NB4 (cell line): ENCODE results near the gene EEF1AKMT1.
A peak's percentile ranks its signal among the peaks of the same experiment; 100 is the strongest.

Experiments used
- DNase-seq: peaks from one replicate; pipeline ENCODE4 v3.0.0; 2010; ENCODE audit warnings: low read depth
- H3K4me3 ChIP-seq: one replicate; pipeline ENCODE4 v1.5.1; 2011; ENCODE audit warnings: mild to moderate bottlenecking, low read depth, low read length, moderate library complexity
- MYC ChIP-seq: IDR thresholded peaks from 2 replicates; pipeline ENCODE4 v1.6.1; 2011; ENCODE audit warnings: low read depth, low read length
- POLR2A ChIP-seq: IDR thresholded peaks from 2 replicates; pipeline ENCODE4 v1.6.1; 2011; ENCODE audit warnings: mild to moderate bottlenecking; ENCODE audit not compliant: insufficient read length; ENCODE audit errors: extremely low read depth
- TF ChIP-seq, protein P1 (sequence below): IDR thresholded peaks from one replicate; pipeline ENCODE4 v1.5.1; 2012; ENCODE audit warnings: low read depth, low read length
- TF ChIP-seq, protein P2 (sequence below): IDR thresholded peaks from 2 replicates; pipeline ENCODE4 v1.6.1; 2011; ENCODE audit warnings: low read depth, low read length

EEF1AKMT1 gene, protein sequence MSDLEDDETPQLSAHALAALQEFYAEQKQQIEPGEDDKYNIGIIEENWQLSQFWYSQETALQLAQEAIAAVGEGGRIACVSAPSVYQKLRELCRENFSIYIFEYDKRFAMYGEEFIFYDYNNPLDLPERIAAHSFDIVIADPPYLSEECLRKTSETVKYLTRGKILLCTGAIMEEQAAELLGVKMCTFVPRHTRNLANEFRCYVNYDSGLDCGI

DNA sequence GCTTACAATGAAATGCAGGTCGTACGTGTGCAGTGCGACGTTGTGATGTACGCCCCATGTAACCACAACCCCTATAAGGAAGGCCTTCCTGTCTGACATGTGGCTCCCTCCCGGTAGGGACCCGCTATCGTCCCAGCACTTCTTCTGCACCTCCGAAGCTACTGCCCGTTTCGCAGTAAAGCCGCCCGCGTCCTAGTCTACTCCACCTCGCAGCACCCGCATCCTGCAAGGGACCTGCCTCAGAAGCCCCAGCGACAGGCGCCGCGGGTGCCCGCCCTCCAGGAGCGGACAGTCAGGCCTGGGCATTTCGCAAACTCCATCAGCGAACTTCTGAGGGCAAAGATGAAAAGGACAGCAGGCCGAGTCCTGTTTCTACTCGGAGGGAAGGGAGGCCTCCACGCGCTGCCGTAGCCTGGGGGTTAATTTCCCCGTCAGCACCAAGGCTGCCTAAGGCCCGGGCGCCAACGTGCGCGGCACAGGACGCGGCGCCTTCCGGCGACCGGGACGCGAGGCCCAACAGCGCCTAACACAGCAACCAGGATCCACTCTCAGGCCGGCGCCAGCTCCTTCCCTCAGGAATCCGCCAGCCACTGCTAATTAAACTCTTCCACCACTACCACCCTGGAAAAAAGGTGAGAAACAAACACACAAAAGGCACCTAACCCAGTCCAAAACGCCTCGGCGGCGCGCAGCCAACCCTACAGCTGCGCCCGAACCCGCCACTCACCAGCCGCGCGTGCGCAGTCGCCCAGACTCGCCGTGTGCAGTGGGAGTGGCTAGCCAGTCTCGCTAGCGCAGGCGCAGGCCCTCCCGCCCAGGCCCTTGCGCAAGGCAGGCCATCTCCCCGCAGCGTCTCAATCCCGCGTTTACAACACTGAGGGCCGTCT, at the start of gene EEF1AKMT1:
TSS of gene EEF1AKMT1 (minus strand) at position 768 of the 887 bp plus-strand sequence. CDS start 16,363 bp downstream, outside the sequence.
- TF ChIP-seq MYC = peak; percentile 97
- peak; percentile 99 for TF ChIP-seq POLR2A
- TF ChIP-seq, protein P1, sequence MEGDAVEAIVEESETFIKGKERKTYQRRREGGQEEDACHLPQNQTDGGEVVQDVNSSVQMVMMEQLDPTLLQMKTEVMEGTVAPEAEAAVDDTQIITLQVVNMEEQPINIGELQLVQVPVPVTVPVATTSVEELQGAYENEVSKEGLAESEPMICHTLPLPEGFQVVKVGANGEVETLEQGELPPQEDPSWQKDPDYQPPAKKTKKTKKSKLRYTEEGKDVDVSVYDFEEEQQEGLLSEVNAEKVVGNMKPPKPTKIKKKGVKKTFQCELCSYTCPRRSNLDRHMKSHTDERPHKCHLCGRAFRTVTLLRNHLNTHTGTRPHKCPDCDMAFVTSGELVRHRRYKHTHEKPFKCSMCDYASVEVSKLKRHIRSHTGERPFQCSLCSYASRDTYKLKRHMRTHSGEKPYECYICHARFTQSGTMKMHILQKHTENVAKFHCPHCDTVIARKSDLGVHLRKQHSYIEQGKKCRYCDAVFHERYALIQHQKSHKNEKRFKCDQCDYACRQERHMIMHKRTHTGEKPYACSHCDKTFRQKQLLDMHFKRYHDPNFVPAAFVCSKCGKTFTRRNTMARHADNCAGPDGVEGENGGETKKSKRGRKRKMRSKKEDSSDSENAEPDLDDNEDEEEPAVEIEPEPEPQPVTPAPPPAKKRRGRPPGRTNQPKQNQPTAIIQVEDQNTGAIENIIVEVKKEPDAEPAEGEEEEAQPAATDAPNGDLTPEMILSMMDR = no peak
- TF ChIP-seq, protein P2, sequence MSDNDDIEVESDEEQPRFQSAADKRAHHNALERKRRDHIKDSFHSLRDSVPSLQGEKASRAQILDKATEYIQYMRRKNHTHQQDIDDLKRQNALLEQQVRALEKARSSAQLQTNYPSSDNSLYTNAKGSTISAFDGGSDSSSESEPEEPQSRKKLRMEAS = peak; percentile 96
- peak within 1 kb of the TSS; percentile 85 for H3K4me3 ChIP-seq
- peak; percentile 97 for DNase-seq

DNA sequence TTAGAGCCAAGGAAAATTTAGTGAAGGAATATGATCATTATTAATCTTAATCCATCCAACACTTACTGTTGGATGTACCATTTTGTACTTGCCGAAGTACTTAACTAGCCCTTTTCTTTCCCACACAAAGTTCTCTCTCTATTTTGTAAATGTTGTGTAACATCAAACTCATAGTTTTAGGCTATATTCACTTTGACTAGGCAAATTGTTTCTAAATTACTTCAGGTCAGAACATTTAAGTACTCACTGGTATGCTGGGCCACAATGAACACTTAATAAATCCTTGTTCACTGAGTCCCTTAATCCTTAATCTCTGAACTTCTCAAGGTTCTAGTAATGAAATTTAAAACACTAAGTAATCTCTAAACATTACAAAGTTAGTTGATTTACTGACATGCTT, 49.3 kb upstream of the EEF1AKMT1 start:
- DNase-seq = no peak
- no peak overlapping the region for H3K4me3 ChIP-seq
- no peak for TF ChIP-seq POLR2A
- no peak for TF ChIP-seq MYC
- TF ChIP-seq, protein P2 = no peak
- TF ChIP-seq, protein P1 = no peak

DNA sequence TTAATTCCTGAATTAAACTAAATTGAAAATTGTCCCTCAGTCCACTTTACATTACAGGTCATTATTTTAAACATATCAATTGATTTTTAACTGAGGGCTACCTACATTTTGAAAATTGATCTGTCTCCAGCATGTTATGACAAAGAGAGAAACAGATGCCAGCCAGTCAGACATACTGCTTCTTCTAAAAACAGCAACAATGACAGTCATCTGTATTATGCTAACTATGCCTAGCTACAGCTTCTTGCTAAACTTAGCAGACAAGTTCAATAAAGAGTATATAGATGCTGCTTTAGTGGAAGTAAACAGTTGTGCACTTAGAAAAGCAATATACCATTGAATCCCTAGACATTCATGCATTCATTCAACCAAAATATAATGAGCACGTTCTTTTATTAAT, 48.6 kb upstream of the EEF1AKMT1 start:
- DNase-seq = no peak
- TF ChIP-seq, protein P2 = no peak
- TF ChIP-seq, protein P1 = no peak
- TF ChIP-seq MYC (no peak), POLR2A (no peak)

GRCh38 chr13:20819715-20820114, 46.0 kb upstream of the EEF1AKMT1 start:
- H3K4me3 ChIP-seq = no peak overlapping the region
- no peak for DNase-seq
- TF ChIP-seq MYC (no peak), POLR2A (no peak)
- TF ChIP-seq, protein P1 = no peak
- TF ChIP-seq, protein P2 = no peak

More for the DNA sequence above, 48.6 kb upstream of the EEF1AKMT1 start:
- no peak overlapping the region for H3K4me3 ChIP-seq

DNA sequence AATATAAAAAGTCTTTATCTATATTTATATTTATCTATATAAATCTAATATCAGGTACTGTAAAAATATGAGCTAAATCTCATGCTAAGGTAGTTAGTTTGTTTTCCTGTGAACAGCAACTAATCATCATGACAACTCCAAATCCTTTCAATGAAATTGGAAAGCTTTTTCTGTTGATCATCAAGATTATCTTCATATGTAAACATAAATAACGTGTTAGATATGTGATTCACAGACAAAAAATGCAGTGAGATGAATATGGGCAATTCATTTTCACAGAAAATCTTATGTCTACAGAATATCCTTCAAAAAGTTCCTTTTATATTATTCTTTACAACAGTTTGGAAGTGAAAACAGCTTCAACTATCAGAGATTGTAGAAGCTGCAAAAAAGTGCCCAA, 41.7 kb upstream of the EEF1AKMT1 start:
- TF ChIP-seq MYC (no peak), POLR2A (no peak)
- TF ChIP-seq, protein P2 = no peak
- TF ChIP-seq, protein P1 = no peak
- DNase-seq = no peak
- H3K4me3 ChIP-seq = no peak overlapping the region
